Osteoblast (primary cell): ENCODE results near the gene DUS2. TPM values are rescaled to one million over a fixed set of nuclear protein-coding genes. Genes with fewer than 3 reads are reported as not detected.
A peak's percentile ranks its signal among the peaks of the same experiment; 100 is the strongest.

Source experiments
- DNase-seq: peaks from one replicate; pipeline ENCODE4 v3.0.0; 2011; ENCODE audit warnings: low spot score, mixed read lengths; ENCODE audit not compliant: insufficient read length; ENCODE audit errors: missing footprints
- H2AFZ ChIP-seq: 2 replicates; pipeline ENCODE4 v1.6.0; 2011; ENCODE audit warnings: mild to moderate bottlenecking, low read length
- H3K27ac ChIP-seq: 2 replicates; pipeline ENCODE4 v1.5.1; 2011; ENCODE audit warnings: mild to moderate bottlenecking, low read depth, low read length, moderate library complexity
- H3K27me3 ChIP-seq: 2 replicates; pipeline ENCODE4 v1.6.0; 2012; ENCODE audit warnings: mild to moderate bottlenecking, control low read depth, inconsistent platforms, low read length, moderate library complexity; ENCODE audit not compliant: insufficient read depth
- H3K36me3 ChIP-seq: 2 replicates; pipeline ENCODE4 v1.5.1; 2011; ENCODE audit warnings: mild to moderate bottlenecking, low read length, control low read depth, moderate library complexity; ENCODE audit not compliant: insufficient read depth
- H3K4me1 ChIP-seq: 2 replicates; pipeline ENCODE4 v1.5.1; 2011; ENCODE audit warnings: mild to moderate bottlenecking, low read length, control low read depth, moderate library complexity; ENCODE audit not compliant: insufficient read depth
- H3K4me2 ChIP-seq: 2 replicates; pipeline ENCODE4 v1.6.0; 2011; ENCODE audit warnings: mild to moderate bottlenecking, low read length; ENCODE audit not compliant: insufficient read depth
- H3K4me3 ChIP-seq: fragments of 200-600 bp; sonication (generic); 3 replicates; pipeline ENCODE4 v1.5.1; 2012; ENCODE audit warnings: mild to moderate bottlenecking, low read length, inconsistent platforms; ENCODE audit not compliant: insufficient read depth
- H3K79me2 ChIP-seq: 2 replicates; pipeline ENCODE4 v1.6.0; 2012; ENCODE audit warnings: mild to moderate bottlenecking, low read length, control low read depth, inconsistent platforms; ENCODE audit not compliant: insufficient read depth
- H3K9me3 ChIP-seq: 2 replicates; pipeline ENCODE4 v1.5.1; 2011; ENCODE audit warnings: low read depth, low read length, control low read depth
- H4K20me1 ChIP-seq: 2 replicates; pipeline ENCODE4 v1.6.0; 2012; ENCODE audit warnings: mild to moderate bottlenecking, low read length, control low read depth; ENCODE audit not compliant: insufficient read depth
- CTCF ChIP-seq: IDR thresholded peaks from 2 replicates; pipeline ENCODE4 v1.5.1; 2011; ENCODE audit warnings: mild to moderate bottlenecking, low read depth, low read length, moderate library complexity; ENCODE audit errors: extremely low read depth
- total RNA-seq: library from RNA; depleted of rRNA; stranded (reverse); fragments of >200 nt; gene quantifications from 2 replicates; pipeline ENCODE4 v1.2.3, GENCODE V29; 2012

Gene DUS2
- total RNA-seq, 1 donor = 8.7 TPM

GRCh38 chr16:68071518-68071901 lies 48.4 kb downstream of the DUS2 start:
- no peaks in the 10 kb centered on the region for H3K79me2 ChIP-seq
- H3K36me3 ChIP-seq = peaks cover 40% of the 10 kb centered on the region
- no peak for DNase-seq
- TF ChIP-seq CTCF = no peak
- H3K9me3 ChIP-seq = no peaks in the 10 kb centered on the region
- H3K4me3 ChIP-seq = no peak overlapping the region
- no peak overlapping the region for H2AFZ ChIP-seq
- H4K20me1 ChIP-seq = no peaks in the 10 kb centered on the region
- H3K4me1 ChIP-seq = peaks cover 14% of the 10 kb centered on the region
- H3K27ac ChIP-seq = no peak overlapping the region
- no peak overlapping the region for H3K4me2 ChIP-seq
- no peaks in the 10 kb centered on the region for H3K27me3 ChIP-seq

GRCh38 chr16:68072038-68072695 lies 49.1 kb downstream of the DUS2 start:
- Histone ChIP-seq H3K9me3 (no peaks in the 10 kb centered on the region), H3K4me2 (peak overlapping the region; percentile 9), H3K4me3 (no peak overlapping the region), H3K79me2 (no peaks in the 10 kb centered on the region), H3K36me3 (peaks cover 41% of the 10 kb centered on the region), H3K27ac (no peak overlapping the region), H3K27me3 (no peaks in the 10 kb centered on the region), H4K20me1 (no peaks in the 10 kb centered on the region), H2AFZ (no peak overlapping the region), H3K4me1 (peaks cover 11% of the 10 kb centered on the region)
- DNase-seq = peak; percentile 81
- TF ChIP-seq CTCF = no peak

GRCh38 chr16:68073902-68074760 lies 51.0 kb downstream of the DUS2 start:
- Histone ChIP-seq H3K4me2 (no peak overlapping the region), H4K20me1 (no peaks in the 10 kb centered on the region), H3K4me3 (no peak overlapping the region), H3K4me1 (peaks cover 12% of the 10 kb centered on the region), H2AFZ (no peak overlapping the region), H3K36me3 (peaks cover 42% of the 10 kb centered on the region), H3K27ac (no peak overlapping the region), H3K27me3 (no peaks in the 10 kb centered on the region), H3K9me3 (no peaks in the 10 kb centered on the region), H3K79me2 (no peaks in the 10 kb centered on the region)
- no peak for DNase-seq
- TF ChIP-seq CTCF = no peak
